ENCODE measurements around the gene SSBP3.

- no peak for TF ChIP-seq EP300 (IDR thresholded peaks at IDR 0.05)
- no peak for TF ChIP-seq CTCF (IDR thresholded peaks at IDR 0.05)
These were observed 180.1 kb downstream of the SSBP3 start for GRCh38 chr1:54225986-54226559.
